NOMO-1 treated with DMSO at 0.1 percent for 48 hours (cell line): Measurements from ENCODE around the gene MLST8.
"Not testable (repeated sequence)": the region's sequence is repeated elsewhere in the genome, so short reads cannot be mapped to it uniquely, and the experiment has no call there.

Experiments used
- DNase-seq: peaks from one replicate; lab custom pipeline; 2025; ENCODE audit not compliant: unreplicated experiment; lab: John Stamatoyannopoulos, UW

MLST8 gene

DNA sequence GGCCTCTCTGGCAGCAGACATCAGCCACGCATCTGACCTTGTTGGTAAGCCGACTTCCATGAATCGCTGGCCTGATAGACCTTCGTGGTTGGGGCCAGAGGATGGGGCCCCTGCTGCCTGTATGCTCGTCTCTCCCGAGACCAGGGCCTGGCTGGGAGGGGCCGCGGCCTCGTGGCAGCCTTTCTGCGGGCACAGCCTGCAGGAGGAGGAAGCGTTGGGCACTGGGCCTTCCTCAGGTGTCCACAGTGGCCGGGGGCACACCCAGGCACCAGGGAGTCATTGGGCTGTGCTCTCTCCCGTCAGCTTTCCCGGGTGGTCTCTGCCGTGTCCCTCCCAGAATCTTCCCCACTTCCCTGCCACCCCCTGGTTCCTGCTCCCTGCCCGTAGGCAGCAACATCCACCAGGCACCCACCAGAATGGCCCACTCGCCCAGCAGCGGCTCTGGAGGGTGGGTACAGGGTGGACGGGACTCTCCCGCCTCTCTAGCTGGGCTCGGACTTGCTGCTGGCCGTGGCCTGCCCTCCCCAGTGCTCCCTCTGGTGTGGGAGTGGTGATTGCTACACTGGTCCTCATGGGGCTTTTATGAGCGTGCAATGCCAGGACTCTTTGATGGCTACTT, 24.5 kb downstream of the MLST8 start:
- no peak for DNase-seq

DNA sequence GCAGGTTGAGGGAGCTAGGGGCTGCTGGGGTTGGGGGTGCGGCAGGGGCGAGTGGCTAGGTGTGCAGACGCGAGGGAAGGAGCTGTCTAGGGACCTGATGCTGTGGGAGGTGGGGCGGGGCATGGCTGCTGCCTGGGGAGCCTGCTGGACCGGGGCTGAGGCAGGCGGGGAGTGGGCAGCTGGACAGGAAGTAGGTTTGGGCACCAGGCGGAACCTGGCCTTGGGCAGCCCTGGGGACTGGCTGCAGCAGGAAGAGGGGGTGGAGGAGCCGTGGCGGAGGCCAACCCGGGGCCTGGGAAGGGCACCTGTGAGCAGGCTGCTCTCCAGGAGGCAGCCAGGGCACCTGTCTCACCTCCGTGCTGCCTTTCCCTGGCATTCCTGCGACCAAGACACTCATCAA, 25.1 kb downstream of the MLST8 start:
- no peak for DNase-seq

- DNase-seq, result no peak
These were observed 26.0 kb downstream of the MLST8 start for GRCh38 chr16:2231016-2231931.

DNA sequence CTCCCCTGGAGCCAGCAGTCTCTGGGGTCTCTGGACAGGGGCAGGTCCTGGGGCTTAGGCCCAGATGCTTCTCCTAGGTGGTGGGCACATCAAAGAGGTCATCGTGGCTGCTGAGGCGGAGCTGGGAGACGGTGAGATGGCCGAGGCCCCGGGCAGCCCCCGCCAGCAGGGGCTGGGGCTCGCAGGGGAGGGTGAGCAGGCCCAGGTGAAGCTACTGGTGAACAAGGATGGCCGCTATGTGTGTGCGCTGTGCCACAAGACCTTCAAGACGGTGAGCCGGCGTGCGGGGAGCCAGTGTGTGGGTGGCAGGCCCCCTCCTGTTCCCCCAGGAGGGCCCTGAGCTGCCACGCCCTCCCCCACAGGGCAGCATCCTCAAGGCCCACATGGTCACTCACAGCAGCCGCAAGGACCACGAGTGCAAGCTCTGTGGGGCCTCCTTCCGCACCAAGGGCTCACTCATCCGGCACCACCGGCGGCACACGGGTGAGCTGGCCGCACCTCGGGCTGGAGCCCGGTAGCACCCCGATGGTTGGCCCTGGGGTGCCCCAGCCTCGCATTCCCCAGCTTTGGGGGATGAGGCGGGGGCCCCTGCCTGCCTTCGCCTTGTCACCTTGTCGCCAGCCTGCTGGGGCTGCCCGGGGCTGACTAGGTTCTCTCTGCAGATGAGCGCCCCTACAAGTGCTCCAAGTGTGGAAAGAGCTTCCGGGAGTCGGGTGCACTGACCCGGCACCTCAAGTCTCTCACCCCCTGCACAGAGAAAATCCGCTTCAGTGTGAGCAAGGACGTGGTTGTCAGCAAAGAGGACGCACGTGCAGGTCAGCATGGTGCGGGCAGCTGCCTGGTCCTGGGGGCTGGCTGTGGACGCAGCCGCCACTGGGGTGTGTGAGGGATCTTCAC, 27.1 kb downstream of the MLST8 start:
- no peak for DNase-seq

- DNase-seq, result no peak
These were observed 28.0 kb downstream of the MLST8 start for GRCh38 chr16:2233046-2233775.

DNA sequence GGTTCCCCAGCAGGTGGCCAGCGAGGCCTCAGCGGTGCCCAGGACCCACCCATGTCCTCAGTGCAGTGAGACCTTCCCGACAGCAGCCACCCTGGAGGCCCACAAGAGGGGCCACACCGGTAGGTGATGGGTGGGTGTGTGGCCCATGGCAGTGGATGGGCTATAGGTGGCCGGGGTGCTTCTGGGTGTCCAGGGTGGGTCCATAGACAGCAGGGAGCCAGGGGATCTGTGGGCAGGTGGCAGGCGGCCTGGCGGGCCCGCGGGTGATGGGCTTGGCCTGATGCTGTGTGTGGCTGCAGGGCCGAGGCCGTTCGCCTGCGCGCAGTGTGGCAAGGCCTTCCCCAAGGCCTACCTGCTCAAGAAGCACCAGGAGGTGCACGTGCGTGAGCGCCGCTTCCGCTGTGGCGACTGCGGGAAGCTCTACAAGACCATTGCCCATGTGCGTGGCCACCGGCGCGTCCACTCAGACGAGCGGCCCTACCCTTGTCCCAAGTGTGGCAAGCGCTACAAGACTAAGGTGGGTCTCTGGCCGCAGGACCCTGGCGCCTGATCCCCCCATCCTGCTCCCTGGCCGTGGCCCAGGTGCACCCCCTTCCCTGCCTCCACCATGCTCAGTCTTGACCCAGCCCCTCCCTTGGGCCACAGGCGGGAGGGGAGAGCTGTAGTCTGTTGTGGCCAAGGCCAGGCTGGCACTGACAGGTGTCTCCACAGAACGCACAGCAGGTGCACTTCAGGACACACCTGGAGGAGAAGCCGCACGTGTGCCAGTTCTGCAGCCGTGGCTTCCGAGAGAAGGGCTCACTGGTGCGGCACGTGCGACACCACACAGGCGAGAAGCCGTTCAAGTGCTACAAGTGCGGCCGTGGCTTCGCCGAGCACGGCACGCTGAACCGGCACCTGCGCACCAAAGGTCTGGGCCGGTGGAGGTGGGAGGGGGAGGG, 28.9 kb downstream of the MLST8 start:
- no peak for DNase-seq

- no peak for DNase-seq
These were observed 29.5 kb downstream of the MLST8 start for GRCh38 chr16:2234813-2235170.

GRCh38 chr16:2235234-2235651, 30.0 kb downstream of the MLST8 start:
- DNase-seq, result no peak

- no peak for DNase-seq
These were observed 30.6 kb downstream of the MLST8 start for GRCh38 chr16:2235695-2236336.

DNA sequence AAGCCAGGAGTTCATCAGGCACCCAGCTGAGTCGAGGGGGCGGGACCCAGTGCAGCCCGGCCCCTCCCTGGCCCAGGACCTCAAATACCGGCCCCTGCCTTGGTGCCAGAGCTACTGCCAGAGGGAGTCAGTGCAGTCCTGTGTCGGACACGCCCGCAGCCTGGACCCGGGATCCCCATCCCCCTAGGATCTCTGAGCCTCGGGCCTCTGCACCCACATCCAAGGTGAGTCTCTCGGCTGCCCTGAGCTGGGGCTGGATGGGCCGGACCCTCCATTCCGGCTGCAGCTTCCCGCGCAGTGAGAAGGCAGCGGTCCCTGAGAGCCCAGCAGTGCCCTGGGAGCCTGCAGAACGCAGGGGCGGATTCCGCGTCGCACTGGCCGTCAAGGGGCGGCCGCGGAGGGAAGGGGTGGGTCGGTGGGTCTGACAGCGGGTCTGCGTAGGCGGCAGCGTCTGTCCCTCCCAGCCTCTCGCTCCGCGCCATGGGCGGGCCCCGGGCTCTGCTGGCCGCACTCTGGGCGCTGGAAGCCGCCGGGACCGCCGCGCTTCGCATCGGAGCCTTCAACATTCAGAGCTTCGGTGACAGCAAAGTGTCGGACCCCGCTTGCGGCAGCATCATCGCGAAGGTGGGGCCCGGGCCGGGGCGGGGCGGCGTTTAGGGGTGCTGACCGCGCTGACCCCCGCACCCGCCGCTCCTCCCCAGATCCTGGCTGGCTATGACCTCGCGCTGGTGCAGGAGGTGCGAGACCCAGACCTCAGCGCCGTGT, 31.3 kb downstream of the MLST8 start, which contains the start of gene DNASE1L2:
Gene DNASE1L2, plus strand, starts transcription at position 108 of the 765 bp plus-strand sequence. Its CDS starts 373 bp downstream, at position 481.
- no peak for DNase-seq

DNA sequence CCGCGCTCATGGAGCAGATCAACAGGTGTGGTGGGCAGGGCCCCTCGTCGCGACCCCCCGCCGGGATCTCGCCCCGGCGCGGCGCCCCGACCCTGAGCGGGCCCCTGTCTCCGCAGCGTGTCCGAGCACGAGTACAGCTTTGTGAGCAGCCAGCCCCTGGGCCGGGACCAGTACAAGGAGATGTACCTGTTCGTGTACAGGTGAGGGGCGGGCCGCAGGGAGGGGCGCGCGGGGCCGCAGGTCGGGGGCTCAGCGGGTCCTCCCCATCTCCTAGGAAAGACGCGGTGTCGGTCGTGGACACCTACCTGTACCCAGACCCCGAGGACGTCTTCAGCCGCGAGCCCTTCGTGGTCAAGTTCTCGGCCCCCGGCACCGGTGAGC, 31.8 kb downstream of the MLST8 start:
- no peak for DNase-seq

DNA sequence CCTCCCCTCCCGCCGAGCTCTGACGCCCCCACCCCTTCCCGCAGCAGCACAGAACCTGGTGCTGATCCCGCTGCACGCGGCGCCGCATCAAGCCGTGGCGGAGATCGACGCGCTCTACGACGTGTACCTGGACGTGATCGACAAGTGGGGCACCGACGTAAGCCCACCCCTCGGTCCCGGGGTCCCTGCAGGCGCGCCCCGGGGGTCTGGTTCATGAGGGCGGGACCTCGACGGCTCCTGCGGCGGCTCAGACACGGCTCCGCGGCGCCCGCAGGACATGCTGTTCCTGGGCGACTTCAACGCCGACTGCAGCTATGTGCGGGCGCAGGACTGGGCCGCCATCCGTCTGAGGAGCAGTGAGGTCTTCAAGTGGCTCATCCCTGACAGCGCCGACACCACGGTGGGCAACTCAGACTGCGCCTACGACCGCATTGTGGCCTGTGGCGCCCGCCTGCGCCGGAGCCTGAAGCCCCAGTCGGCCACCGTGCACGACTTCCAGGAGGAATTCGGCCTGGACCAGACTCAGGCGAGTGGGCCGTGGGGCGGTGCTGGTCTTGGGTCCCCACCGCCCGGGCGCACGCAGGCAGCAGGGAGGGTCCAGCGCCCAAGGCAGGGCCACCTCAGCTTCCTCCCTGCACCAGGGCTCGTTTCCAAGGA, 32.4 kb downstream of the MLST8 start:
- DNase-seq, result no peak

- DNase-seq, result no peak
These were observed 33.0 kb downstream of the MLST8 start for GRCh38 chr16:2238150-2238837.

GRCh38 chr16:2238838-2239675, 33.8 kb downstream of the MLST8 start:
- no peak for DNase-seq

DNA sequence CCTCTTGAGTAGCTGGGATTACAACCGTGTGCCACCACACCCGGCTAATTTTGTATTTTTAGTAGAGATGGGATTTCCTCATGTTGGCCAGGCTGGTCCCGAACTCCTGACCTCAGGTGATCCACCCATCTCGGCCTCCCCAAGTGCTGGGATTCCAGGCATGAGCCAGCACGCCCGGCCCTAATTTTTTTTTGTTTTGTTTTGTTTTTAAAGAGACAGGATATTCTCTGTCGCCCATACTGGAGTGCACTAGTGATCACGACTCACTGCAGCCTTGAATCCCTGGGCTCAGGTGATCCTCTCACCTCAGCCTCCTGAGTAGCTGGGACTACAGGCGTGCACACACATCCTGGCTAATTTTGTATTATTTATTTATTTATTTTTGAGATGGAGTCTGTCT, 35.1 kb downstream of the MLST8 start:
- not testable (repeated sequence) for DNase-seq

DNA sequence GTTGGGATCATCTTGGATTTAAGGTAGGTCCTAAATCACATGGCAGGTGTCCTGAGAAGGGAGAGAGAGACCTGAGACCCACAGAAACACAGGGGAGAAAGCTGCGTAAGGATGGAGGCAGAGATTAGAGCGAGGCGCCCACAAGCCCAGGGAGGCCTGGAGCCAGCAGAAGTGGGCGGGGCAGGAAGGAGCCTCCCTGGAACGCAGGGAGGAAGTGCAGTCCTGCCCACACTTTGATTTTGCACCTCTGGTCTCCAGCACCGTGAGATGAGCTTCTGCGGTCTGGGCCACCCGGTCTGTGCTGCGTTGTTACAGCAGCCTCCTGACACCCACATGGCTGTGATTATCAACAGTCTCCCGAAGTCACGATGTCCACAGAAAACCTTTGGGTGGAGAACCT, 37.3 kb downstream of the MLST8 start:
- DNase-seq, result no peak
